Stimulated activated naive B cell treated with anti-CD40 and anti-IgM and Interleukin-4, amounts not matched to agents 10 μg/mL and 1 μg/mL and 100 μg/mL, for 72 hours (primary cell): ENCODE measurements around the gene TMEM52B.
"Not testable (repeated sequence)": the region's sequence is repeated elsewhere in the genome, so short reads cannot be mapped to it uniquely, and the experiment has no call there.

ENCODE experiments used
- ATAC-seq, 2 donors: fragments of 150-1000 bp; cut with Tn5 transposase; replicated peaks; 2 replicates each; pipeline ENCODE4 v1.10.0; 2021; ENCODE audit warnings: moderate library complexity in 1 of 2
- DNase-seq: peaks from one replicate; pipeline ENCODE4 v3.0.0; 2021
- H3K27ac Mint-ChIP-seq: one replicate; pipeline ENCODE4 v1.8.0; 2022; ENCODE audit warnings: mild to moderate bottlenecking, mixed read lengths
- H3K27me3 Mint-ChIP-seq, 2 donors: one replicate each; pipeline ENCODE4 v1.8.0; 2022; ENCODE audit warnings: mixed read lengths in 2 of 2
- H3K36me3 Mint-ChIP-seq, 2 donors: one replicate each; pipeline ENCODE4 v1.8.0; 2022; ENCODE audit warnings: mixed read lengths in 2 of 2, mild to moderate bottlenecking in 1 of 2
- H3K4me1 Mint-ChIP-seq, 2 donors: one replicate each; pipeline ENCODE4 v1.8.0; 2022; ENCODE audit warnings: mixed read lengths in 2 of 2, mild to moderate bottlenecking in 1 of 2
- H3K4me3 Mint-ChIP-seq, 2 donors: one replicate each; pipeline ENCODE4 v1.8.0; 2022; ENCODE audit warnings: mild to moderate bottlenecking in 2 of 2, mixed read lengths in 2 of 2, moderate library complexity in 1 of 2
- H3K9me3 Mint-ChIP-seq, 2 donors: one replicate each; pipeline ENCODE4 v1.8.0; 2022; ENCODE audit warnings: mixed read lengths in 2 of 2, mild to moderate bottlenecking in 1 of 2

Gene TMEM52B

GRCh38 chr12:10211101-10211939 is 32.5 kb downstream of the TMEM52B start:
- no peak overlapping the region for H3K4me3 Mint-ChIP-seq

DNA sequence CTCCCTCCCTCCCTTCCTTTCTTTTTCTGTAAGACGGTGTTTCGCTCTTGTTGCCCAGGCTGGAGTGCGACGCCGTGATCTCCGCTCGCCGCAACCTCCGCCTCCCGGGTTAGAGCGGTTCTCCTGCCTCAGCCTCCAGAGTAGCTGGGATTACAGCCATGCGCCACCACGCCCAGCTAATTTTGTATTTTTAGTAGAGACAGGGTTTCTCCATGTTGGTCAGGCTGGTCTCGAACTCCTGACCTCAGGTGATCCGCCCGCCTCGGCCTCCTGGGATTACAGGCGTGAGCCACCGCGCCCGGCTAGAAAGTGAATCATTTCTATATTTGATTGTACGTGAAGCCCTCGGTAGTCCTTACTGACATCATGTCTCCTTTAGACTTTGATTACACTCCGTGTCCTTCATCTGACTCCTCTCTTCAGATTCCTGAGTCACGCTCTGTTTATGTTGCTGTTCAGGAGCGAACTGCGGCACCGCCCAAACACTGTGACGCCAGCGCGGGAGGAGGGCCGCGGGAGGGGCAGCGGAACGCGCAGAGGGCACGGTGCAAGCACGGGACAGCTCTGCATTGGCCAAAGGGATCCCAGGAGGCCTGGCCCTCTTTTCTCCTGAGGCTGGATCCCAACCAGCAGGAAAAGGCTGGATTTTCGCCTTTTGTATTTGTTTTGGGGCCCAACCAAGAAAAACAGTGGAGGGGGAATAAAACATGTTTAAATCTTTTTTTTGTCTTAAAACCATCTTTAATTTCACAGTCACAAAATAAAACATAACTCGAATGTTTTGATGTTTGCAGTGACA is 33.3 kb downstream of the TMEM52B start:
- H3K4me3 Mint-ChIP-seq, result peak overlapping the region; percentile 94 to 96
- H3K36me3 Mint-ChIP-seq, result no peaks in the 10 kb centered on the region
- H3K27ac Mint-ChIP-seq, result peak overlapping the region; percentile 94
- peaks cover 8 to 28% of the 10 kb centered on the region in 2 donors for H3K4me1 Mint-ChIP-seq
- ATAC-seq (peak; percentile 77 to 78), DNase-seq (peak; percentile 55)
- no peaks in the 10 kb centered on the region for H3K9me3 Mint-ChIP-seq
- H3K27me3 Mint-ChIP-seq, result peaks cover 10 to 15% of the 10 kb centered on the region in 2 donors

More at GRCh38 chr12:10211101-10211939, 32.5 kb downstream of the TMEM52B start:
- H3K4me1 Mint-ChIP-seq, result peaks cover 8 to 28% of the 10 kb centered on the region in 2 donors
- ATAC-seq (no peak), DNase-seq (no peak)
- H3K27ac Mint-ChIP-seq, result no peak overlapping the region
- H3K36me3 Mint-ChIP-seq, result no peaks in the 10 kb centered on the region
- peaks cover 10 to 15% of the 10 kb centered on the region in 2 donors for H3K27me3 Mint-ChIP-seq
- H3K9me3 Mint-ChIP-seq, result no peaks in the 10 kb centered on the region

GRCh38 chr12:10212739-10213131 is 33.9 kb downstream of the TMEM52B start, which contains the start of gene GABARAPL1:
TSS of gene GABARAPL1 (plus strand) at chr12:10212877. CDS start at chr12:10213130, 253 bp downstream.
- peaks cover 8 to 28% of the 10 kb centered on the region in 2 donors for H3K4me1 Mint-ChIP-seq

GRCh38 chr12:10213168-10214135 is 34.6 kb downstream of the TMEM52B start:
- H3K36me3 Mint-ChIP-seq, result no peaks in the 10 kb centered on the region
- H3K9me3 Mint-ChIP-seq, result no peaks in the 10 kb centered on the region
- peak overlapping the region; percentile 89 for H3K27ac Mint-ChIP-seq
- ATAC-seq (peak; percentile 73 to 78), DNase-seq (peak; percentile 46)
- H3K27me3 Mint-ChIP-seq, result peaks cover 10 to 15% of the 10 kb centered on the region in 2 donors
- peaks cover 8 to 28% of the 10 kb centered on the region in 2 donors for H3K4me1 Mint-ChIP-seq
- peak overlapping the region; percentile 94 to 96 for H3K4me3 Mint-ChIP-seq

More at GRCh38 chr12:10212739-10213131, 33.9 kb downstream of the TMEM52B start, which contains the start of gene GABARAPL1:
- H3K27ac Mint-ChIP-seq, result peak within 1 kb of the TSS; percentile 94
- peak within 1 kb of the TSS; percentile 94 to 96 for H3K4me3 Mint-ChIP-seq
- H3K9me3 Mint-ChIP-seq, result no peaks in the 10 kb centered on the region
- DNase-seq (peak; percentile 42), ATAC-seq (peak; percentile 79 to 83)
- H3K27me3 Mint-ChIP-seq, result peaks cover 10 to 15% of the 10 kb centered on the region in 2 donors
- H3K36me3 Mint-ChIP-seq, result no peaks in the 10 kb centered on the region

DNA sequence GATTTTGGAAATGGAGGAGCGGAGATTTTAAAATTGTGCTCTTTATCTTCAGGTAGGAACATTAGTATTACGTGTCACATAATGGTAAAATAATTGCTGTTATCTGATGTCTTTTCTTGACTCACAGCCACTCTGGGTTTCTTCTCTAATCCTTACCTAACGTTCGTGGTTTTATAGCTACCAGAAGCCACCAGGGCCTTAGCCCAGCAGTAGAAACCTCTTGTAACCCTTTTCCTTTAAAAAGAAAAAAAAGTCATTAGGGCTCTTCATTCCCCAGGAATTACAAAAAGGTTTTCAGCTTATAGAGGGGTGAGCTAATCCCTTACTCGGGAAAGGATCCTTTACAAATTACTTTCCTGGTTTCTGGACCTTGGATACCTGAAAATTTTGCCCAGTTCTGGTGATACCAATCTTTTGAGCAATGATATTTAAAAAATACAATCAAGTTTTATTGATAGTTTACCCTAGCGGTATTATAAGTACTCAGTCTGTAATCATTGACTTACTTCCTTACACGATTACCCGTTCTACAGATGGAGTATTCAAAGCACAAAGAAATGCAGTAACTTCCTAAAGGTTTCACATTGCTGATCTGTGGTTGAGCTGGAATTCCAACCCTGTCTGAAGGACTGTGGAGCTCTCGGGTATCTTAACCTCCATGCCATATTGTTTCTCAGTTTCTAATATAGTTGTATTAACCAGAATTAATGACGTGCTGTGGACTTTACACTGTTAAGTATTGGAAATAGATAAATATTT is 35.5 kb downstream of the TMEM52B start:
- peaks cover 8 to 28% of the 10 kb centered on the region in 2 donors for H3K4me1 Mint-ChIP-seq
- H3K9me3 Mint-ChIP-seq, result no peaks in the 10 kb centered on the region
- DNase-seq, result no peak
- peak overlapping the region; percentile 94 to 96 for H3K4me3 Mint-ChIP-seq
- no peaks in the 10 kb centered on the region for H3K36me3 Mint-ChIP-seq
- H3K27me3 Mint-ChIP-seq, result peaks cover 10 to 15% of the 10 kb centered on the region in 2 donors
- no peak for ATAC-seq
- H3K27ac Mint-ChIP-seq, result no peak overlapping the region

- no peak overlapping the region for H3K4me3 Mint-ChIP-seq
- no peak for ATAC-seq
- no peaks in the 10 kb centered on the region for H3K9me3 Mint-ChIP-seq
- no peak overlapping the region for H3K27ac Mint-ChIP-seq
- DNase-seq, result no peak
- peaks cover 8 to 28% of the 10 kb centered on the region in 2 donors for H3K4me1 Mint-ChIP-seq
- peaks cover 10 to 15% of the 10 kb centered on the region in 2 donors for H3K27me3 Mint-ChIP-seq
- H3K36me3 Mint-ChIP-seq, result no peaks in the 10 kb centered on the region
These were observed 36.0 kb downstream of the TMEM52B start for GRCh38 chr12:10214895-10215267.

- H3K27ac Mint-ChIP-seq, result no peak overlapping the region
- H3K4me3 Mint-ChIP-seq, result no peak overlapping the region
- no peaks in the 10 kb centered on the region for H3K9me3 Mint-ChIP-seq
- H3K36me3 Mint-ChIP-seq, result peaks cover 0 to 2% of the 10 kb centered on the region in 2 donors
- DNase-seq, result no peak
- peaks cover 10 to 15% of the 10 kb centered on the region in 2 donors for H3K27me3 Mint-ChIP-seq
- no peak for ATAC-seq
- H3K4me1 Mint-ChIP-seq, result peaks cover 8 to 28% of the 10 kb centered on the region in 2 donors
These were observed 36.6 kb downstream of the TMEM52B start for GRCh38 chr12:10215436-10215835.

DNA sequence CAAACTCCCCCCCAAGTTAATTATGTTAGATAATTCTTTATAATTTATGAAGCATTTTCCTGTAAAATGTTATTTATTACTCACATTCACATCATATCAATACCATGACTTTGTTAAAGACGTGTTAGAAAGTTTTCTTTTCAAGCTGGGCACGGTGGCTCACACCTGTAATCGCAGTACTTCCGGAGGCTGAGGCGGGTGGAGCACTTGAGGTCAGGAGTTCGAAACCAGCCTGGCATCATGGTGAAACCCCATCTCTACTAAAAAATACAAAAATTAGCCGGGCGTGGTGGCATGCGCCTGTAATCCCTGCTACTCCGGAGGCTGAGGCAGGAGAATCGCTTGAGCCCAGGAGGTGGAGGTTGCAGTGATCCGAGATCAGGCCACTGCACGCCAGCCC is 37.1 kb downstream of the TMEM52B start:
- H3K9me3 Mint-ChIP-seq, H3K36me3 Mint-ChIP-seq, DNase-seq, H3K4me3 Mint-ChIP-seq, ATAC-seq, H3K27ac Mint-ChIP-seq: not testable (repeated sequence)
- Mint-ChIP-seq H3K27me3 (peaks cover 10 to 15% of the 10 kb centered on the region in 2 donors), H3K4me1 (peaks cover 8 to 28% of the 10 kb centered on the region in 2 donors)

DNA sequence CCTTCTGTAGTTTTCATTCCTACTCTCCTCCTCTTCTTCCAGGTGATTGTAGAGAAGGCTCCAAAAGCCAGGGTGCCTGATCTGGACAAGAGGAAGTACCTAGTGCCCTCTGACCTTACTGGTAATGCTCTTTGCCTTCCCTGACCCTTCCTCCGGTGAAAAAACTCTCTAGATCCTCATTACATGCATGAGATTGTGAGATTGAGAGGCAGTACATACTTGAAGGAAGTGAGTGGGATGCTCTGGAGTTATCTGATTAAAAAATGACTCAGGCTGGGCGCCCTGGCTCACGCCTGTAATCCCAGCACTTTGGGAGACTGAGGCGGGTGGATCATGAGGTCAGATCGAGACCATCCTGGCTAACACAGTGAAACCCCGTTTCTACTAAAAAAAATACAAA is 39.2 kb downstream of the TMEM52B start:
- H3K36me3 Mint-ChIP-seq, result peaks cover 9 to 11% of the 10 kb centered on the region in 2 donors
- DNase-seq (no peak), ATAC-seq (no peak)
- no peak overlapping the region for H3K4me3 Mint-ChIP-seq
- H3K27ac Mint-ChIP-seq, result no peak overlapping the region
- H3K4me1 Mint-ChIP-seq, result peaks cover 5 to 13% of the 10 kb centered on the region in 2 donors
- H3K27me3 Mint-ChIP-seq, result peaks cover 8 to 10% of the 10 kb centered on the region in 2 donors
- no peaks in the 10 kb centered on the region for H3K9me3 Mint-ChIP-seq

GRCh38 chr12:10220398-10221077 is 41.7 kb downstream of the TMEM52B start:
- H3K36me3 Mint-ChIP-seq, result peaks cover 12 to 16% of the 10 kb centered on the region in 2 donors
- H3K9me3 Mint-ChIP-seq, result no peaks in the 10 kb centered on the region
- no peak overlapping the region for H3K4me3 Mint-ChIP-seq
- ATAC-seq (no peak), DNase-seq (no peak)
- H3K27me3 Mint-ChIP-seq, result peaks cover 0 to under 1% of the 10 kb centered on the region in 2 donors
- no peak overlapping the region for H3K27ac Mint-ChIP-seq
- H3K4me1 Mint-ChIP-seq, result no peaks in the 10 kb centered on the region

DNA sequence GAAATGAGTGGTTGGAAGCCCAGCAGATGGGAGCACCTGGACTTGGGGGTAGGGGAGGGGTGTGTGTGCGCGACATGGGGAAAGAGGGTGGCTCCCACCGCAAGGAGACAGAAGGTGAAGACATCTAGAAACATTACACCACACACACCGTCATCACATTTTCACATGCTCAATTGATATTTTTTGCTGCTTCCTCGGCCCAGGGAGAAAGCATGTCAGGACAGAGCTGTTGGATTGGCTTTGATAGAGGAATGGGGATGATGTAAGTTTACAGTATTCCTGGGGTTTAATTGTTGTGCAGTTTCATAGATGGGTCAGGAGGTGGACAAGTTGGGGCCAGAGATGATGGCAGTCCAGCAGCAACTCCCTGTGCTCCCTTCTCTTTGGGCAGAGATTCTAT is 43.0 kb downstream of the TMEM52B start:
- no peaks in the 10 kb centered on the region for H3K9me3 Mint-ChIP-seq
- peaks cover 0 to 4% of the 10 kb centered on the region in 2 donors for H3K4me1 Mint-ChIP-seq
- H3K4me3 Mint-ChIP-seq, result no peak overlapping the region
- DNase-seq, result no peak
- peaks cover 12 to 16% of the 10 kb centered on the region in 2 donors for H3K36me3 Mint-ChIP-seq
- H3K27ac Mint-ChIP-seq, result no peak overlapping the region
- H3K27me3 Mint-ChIP-seq, result no peaks in the 10 kb centered on the region
- ATAC-seq, result no peak

DNA sequence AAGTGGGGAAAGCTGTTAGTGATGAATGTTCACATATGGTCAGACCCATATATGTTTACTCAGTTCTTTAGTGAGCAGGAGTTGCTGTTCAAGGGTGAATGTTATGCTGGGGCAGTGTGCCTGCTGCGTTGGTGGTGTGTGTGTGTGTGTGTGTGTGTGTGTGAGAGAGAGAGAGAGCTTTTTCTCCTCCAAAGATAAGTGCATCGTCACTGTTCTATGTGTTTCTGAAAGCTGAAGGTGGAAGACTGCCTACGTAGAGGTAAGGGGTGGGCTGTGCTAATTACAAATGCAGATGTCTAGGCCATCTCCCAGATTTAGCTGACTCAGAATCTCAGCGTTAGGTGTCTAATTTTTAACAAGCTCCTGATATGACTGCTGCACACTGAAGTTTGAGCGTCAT is 44.4 kb downstream of the TMEM52B start:
- Mint-ChIP-seq H3K4me3 (no peak overlapping the region), H3K27ac (no peak overlapping the region), H3K4me1 (peaks cover 5 to 15% of the 10 kb centered on the region in 2 donors), H3K9me3 (no peaks in the 10 kb centered on the region), H3K27me3 (no peaks in the 10 kb centered on the region), H3K36me3 (peaks cover 12 to 16% of the 10 kb centered on the region in 2 donors)
- DNase-seq (no peak), ATAC-seq (no peak)
